ENCODE measurements around the gene PHACTR3.
"Not testable (repeated sequence)": the region's sequence is repeated elsewhere in the genome, so short reads cannot be mapped to it uniquely, and the experiment has no call there.

Gene PHACTR3

DNA sequence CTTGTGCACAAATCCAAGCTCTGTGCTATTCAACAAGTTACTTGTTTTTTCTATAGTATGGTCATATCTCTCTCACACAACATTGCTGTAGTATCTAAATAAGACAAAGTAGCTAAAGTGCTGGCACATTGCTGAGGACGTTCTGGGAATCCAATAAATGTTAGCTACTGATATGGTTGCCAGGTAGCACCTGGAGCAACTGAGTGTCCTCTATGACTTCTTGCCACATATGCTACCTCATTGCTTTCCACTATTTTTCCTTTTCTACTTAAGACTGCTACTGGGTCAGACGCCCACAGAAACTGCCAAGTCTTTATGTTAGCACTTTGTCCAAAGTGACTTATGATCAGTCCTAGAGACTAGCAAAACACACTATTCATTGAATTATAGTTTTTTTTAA, 243.8 kb downstream of the PHACTR3 start:
- Mint-ChIP-seq H3K36me3 (no peaks in the 10 kb centered on the region), H3K4me3 (no peak overlapping the region), H3K27me3 (no peaks in the 10 kb centered on the region), H3K9me3 (no peaks in the 10 kb centered on the region), H3K4me1 (no peaks in the 10 kb centered on the region), H3K27ac (no peak overlapping the region)
- ATAC-seq (ENCODE audit: low read depth) (no peak), DNase-seq (ENCODE audit: low spot score in 2 of 2) (no peak)

DNA sequence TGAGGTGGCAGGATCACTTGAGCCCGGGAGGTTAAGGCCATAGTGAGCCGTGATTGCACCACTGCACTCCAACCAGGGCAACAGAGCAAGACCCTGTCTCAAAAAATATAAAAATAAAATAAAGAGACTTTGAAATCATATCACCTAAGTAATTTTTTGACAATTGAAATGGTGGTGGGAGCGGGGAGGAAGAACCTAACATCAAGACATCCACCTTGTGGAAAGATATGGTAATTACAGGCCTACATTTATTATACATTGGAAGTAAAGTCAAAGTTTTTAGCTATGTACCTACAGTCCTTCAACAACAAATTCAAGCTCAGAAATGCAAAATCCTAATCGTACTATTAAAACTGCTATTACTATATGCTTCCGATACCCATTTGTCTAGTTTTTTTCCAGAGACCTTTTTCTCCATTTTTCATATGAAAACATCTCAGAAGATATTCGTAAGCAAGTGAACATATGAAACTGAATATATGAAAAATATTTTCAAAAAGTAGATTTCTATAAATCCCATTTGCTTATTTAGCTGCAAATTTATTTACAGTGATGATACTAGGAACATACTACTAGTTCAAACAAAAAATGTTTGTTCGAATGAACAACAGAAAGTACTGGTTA, 245.8 kb downstream of the PHACTR3 start:
- Mint-ChIP-seq H3K27me3 (no peaks in the 10 kb centered on the region), H3K27ac (no peak overlapping the region), H3K9me3 (peaks cover 1% of the 10 kb centered on the region), H3K4me1 (no peaks in the 10 kb centered on the region), H3K4me3 (no peak overlapping the region), H3K36me3 (no peaks in the 10 kb centered on the region)
- ATAC-seq (ENCODE audit: low read depth) = no peak
- DNase-seq (ENCODE audit: low spot score in 2 of 2) = no peak

DNA sequence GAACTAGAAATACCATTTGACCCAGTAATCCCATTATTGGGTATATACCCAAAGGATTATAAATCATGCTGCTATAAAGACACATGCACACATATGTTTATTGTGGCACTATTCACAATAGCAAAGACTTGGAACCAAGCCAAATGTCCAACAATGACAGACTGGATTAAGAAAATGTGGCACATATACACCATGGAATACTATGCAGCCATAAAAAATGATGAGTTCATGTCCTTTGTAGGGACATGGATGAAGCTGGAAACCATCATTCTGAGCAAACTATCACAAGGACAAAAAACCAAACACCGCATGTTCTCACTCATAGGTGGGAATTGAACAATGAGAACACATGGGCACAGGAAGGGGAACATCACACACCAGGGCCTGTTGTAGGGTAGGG, 252.2 kb downstream of the PHACTR3 start:
- not testable (repeated sequence) for DNase-seq (ENCODE audit: low spot score in 2 of 2); H3K4me3 Mint-ChIP-seq; H3K4me1 Mint-ChIP-seq; H3K36me3 Mint-ChIP-seq; H3K27ac Mint-ChIP-seq; ATAC-seq (ENCODE audit: low read depth); H3K9me3 Mint-ChIP-seq; H3K27me3 Mint-ChIP-seq

DNA sequence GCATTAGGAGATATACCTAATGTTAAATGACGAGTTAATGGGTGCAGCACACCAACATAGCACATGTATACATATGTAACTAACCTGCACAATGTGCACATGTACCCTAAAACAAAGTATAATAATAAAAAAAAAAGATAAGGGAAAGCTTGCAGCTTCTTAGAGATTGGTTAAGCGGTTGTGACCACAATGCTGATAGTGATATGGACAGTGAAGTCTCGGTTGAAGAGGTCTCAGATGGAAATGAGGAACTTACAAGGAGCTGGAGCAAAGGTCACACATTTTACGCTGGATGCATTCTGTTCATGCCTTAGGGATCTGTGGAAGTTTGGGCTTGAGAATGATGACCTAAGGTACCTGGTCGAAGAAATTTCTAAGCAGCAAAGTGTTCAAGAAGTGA, 252.6 kb downstream of the PHACTR3 start:
- not testable (repeated sequence) for H3K4me1 Mint-ChIP-seq; H3K27me3 Mint-ChIP-seq; H3K36me3 Mint-ChIP-seq; H3K4me3 Mint-ChIP-seq; ATAC-seq (ENCODE audit: low read depth); H3K27ac Mint-ChIP-seq; DNase-seq (ENCODE audit: low spot score in 2 of 2); H3K9me3 Mint-ChIP-seq

DNA sequence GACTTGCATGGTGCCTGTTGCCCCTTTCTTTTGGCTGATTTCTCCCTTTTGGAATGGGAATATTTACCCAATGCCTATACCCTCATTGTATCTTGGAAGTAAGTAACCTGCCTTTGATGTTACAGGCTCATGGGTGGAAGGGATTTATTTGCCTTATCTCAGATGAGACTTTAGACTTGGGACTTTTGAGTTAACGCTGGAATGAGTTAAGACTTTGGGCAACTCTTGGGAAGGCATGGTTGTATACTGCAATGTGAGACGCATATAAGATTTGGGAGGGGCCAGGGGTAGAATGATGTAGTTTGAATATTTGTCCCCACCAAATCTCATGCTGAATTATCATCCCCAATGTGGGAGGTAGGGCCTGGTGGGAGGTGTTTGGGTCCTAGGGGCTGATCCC, 253.6 kb downstream of the PHACTR3 start:
- H3K27ac Mint-ChIP-seq = no peak overlapping the region
- peaks cover 3% of the 10 kb centered on the region for H3K27me3 Mint-ChIP-seq
- H3K4me1 Mint-ChIP-seq = no peaks in the 10 kb centered on the region
- H3K4me3 Mint-ChIP-seq = no peak overlapping the region
- H3K36me3 Mint-ChIP-seq = peaks cover 5% of the 10 kb centered on the region
- no peak for DNase-seq (ENCODE audit: low spot score in 2 of 2)
- ATAC-seq (ENCODE audit: low read depth) = no peak
- H3K9me3 Mint-ChIP-seq = peaks cover 1% of the 10 kb centered on the region

DNA sequence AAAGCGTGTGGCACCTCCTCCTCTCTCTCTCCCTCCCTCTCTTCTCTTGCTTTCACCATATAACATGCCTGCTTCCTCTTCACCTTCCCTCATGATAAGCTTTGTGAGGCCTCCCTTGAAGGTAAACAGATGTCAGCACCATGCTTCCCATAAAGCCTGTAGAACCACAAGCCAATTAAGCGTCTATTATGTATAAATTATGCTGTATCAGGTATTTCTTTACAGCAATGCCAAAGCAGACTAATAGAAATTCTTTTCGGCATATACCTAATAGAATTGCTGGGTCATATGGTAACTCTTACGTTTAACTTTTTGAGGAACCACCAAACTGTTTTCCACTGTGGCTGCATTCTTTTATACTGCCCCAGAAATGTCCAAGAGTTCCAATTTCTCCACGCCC, 254.1 kb downstream of the PHACTR3 start:
- Mint-ChIP-seq H3K4me3 (no peak overlapping the region), H3K9me3 (peaks cover 1% of the 10 kb centered on the region), H3K27me3 (peaks cover 3% of the 10 kb centered on the region), H3K36me3 (peaks cover 5% of the 10 kb centered on the region), H3K4me1 (no peaks in the 10 kb centered on the region), H3K27ac (no peak overlapping the region)
- DNase-seq (ENCODE audit: low spot score in 2 of 2) = no peak
- no peak for ATAC-seq (ENCODE audit: low read depth)

DNA sequence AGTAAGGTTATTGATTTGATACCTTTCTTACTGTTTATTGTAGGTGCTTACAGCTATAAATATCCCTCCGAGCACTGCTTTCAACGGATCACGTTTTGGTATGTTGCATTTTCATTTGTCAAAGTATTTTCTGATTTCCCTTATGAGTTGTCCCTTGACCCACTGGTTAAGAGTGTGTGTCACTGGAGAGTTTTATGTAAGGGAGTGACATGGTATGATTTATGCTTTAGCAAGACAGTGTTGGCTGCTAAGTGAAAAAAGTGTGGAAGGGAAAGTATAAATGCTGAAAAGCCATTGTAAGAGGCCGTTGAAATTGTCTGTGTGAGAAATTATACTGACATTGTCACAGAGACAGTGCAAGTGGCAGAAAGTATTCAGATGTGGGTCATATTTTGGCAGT, 257.1 kb downstream of the PHACTR3 start:
- H3K36me3 Mint-ChIP-seq = peaks cover 5% of the 10 kb centered on the region
- no peaks in the 10 kb centered on the region for H3K4me1 Mint-ChIP-seq
- peaks cover 3% of the 10 kb centered on the region for H3K27me3 Mint-ChIP-seq
- no peaks in the 10 kb centered on the region for H3K9me3 Mint-ChIP-seq
- no peak for ATAC-seq (ENCODE audit: low read depth)
- no peak overlapping the region for H3K4me3 Mint-ChIP-seq
- no peak for DNase-seq (ENCODE audit: low spot score in 2 of 2)
- H3K27ac Mint-ChIP-seq = no peak overlapping the region

DNA sequence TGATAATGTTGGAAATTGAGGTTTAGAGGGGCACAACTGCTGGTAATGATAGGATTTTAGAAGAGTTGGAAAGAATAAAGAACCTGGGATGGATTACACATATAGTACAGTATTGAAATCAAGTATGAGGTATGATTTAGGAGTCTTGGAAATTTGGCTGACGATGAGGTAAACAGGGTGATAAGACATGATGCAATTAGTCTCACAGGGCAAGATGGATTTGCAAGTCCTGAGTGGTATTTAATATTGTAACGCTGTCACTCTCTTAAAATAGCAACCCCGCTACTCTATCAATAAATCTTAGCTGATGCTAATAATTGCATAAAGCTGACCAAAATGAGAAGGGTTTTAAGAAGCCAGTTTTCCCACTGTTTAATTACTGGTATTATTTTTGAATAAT, 258.7 kb downstream of the PHACTR3 start:
- no peak overlapping the region for H3K27ac Mint-ChIP-seq
- no peak for DNase-seq (ENCODE audit: low spot score in 2 of 2)
- ATAC-seq (ENCODE audit: low read depth) = no peak
- H3K36me3 Mint-ChIP-seq = peaks cover 5% of the 10 kb centered on the region
- H3K4me1 Mint-ChIP-seq = no peaks in the 10 kb centered on the region
- no peaks in the 10 kb centered on the region for H3K9me3 Mint-ChIP-seq
- no peak overlapping the region for H3K4me3 Mint-ChIP-seq
- H3K27me3 Mint-ChIP-seq = peaks cover 3% of the 10 kb centered on the region

DNA sequence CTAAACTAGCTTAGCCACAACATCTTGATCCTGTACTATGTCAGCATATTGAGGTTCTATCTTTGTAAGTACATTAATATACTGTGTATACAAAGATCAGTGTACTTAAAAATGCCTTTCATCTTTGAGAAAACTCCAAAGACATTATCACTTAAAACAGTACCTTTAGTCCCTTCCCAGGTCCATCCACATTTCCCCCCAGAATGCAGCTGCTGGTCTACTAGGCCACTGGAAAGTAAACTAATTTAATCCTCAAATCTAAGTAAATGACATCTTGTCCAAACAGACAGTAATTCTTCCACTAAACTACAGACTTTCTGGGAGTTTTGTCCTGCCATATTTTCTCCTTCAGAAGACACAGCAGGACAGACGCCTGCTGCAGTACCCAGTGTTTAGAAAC, 260.4 kb downstream of the PHACTR3 start:
- H3K27ac Mint-ChIP-seq = no peak overlapping the region
- no peak overlapping the region for H3K4me3 Mint-ChIP-seq
- no peak for DNase-seq (ENCODE audit: low spot score in 2 of 2)
- ATAC-seq (ENCODE audit: low read depth) = no peak
- H3K9me3 Mint-ChIP-seq = no peaks in the 10 kb centered on the region
- H3K36me3 Mint-ChIP-seq = peaks cover 7% of the 10 kb centered on the region
- H3K27me3 Mint-ChIP-seq = peaks cover 3% of the 10 kb centered on the region
- no peaks in the 10 kb centered on the region for H3K4me1 Mint-ChIP-seq

DNA sequence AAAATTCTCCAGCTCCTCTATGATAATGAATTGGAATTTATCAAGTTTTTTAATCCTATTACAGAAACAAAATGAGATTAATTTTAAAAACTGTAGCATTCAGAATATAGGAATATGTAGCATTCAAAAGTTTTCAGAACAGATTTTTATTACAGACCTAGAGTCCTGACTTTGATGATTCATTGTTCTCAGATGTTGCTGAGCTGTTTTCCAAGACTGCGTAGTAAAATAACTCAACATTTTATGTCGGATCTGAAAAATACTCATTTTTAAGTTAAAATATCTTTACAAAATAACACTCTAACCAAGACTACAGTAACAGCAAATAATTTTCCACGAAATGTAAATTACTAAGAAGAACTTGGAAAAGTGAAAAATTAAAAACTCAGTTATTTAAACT, 262.0 kb downstream of the PHACTR3 start:
- H3K36me3 Mint-ChIP-seq = peaks cover 7% of the 10 kb centered on the region
- H3K27ac Mint-ChIP-seq = no peak overlapping the region
- H3K4me1 Mint-ChIP-seq = no peaks in the 10 kb centered on the region
- no peak for DNase-seq (ENCODE audit: low spot score in 2 of 2)
- H3K27me3 Mint-ChIP-seq = peaks cover 3% of the 10 kb centered on the region
- no peak overlapping the region for H3K4me3 Mint-ChIP-seq
- ATAC-seq (ENCODE audit: low read depth) = no peak
- no peaks in the 10 kb centered on the region for H3K9me3 Mint-ChIP-seq

DNA sequence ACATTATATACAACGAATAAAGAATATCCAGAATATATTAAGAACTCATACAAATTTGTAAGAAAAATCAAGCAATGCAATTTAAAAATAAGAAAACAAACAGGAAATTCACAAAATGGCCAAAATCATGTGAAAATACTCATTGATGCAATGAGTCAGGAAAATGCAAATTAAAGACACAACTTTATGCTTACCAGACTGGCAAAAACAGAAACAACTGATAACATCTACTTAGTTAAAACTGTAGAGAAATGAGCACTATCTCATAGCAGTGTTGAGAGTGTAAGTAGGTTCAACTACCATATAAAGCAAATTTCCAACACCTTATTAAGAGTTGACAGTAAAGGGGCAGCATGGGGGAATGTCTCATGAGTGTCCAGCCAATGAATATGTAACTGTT, 266.8 kb downstream of the PHACTR3 start:
- Mint-ChIP-seq H3K4me1 (no peaks in the 10 kb centered on the region), H3K27ac (no peak overlapping the region), H3K9me3 (no peaks in the 10 kb centered on the region), H3K36me3 (peaks cover 2% of the 10 kb centered on the region), H3K27me3 (peaks cover 3% of the 10 kb centered on the region), H3K4me3 (no peak overlapping the region)
- no peak for DNase-seq (ENCODE audit: low spot score in 2 of 2)
- ATAC-seq (ENCODE audit: low read depth) = no peak

DNA sequence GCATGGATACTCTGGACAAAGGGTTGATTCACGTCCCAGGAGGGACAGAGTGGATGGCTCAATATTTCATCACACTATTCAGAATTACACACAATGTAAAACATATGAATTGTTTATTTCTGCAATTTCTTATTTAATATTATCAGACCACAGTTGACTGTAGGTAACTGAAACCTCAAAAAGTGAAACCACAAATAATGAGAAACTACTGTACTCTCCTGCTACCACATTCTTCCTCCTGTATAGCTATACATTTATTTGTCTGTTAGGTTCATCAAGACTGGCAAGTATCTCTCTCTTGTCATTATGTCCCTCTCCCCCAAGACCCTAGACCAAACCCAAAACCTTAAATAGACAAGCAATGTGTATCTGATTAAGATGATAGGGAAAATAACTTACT, 269.1 kb downstream of the PHACTR3 start:
- H3K27me3 Mint-ChIP-seq = peaks cover 3% of the 10 kb centered on the region
- ATAC-seq (ENCODE audit: low read depth) (no peak), DNase-seq (ENCODE audit: low spot score in 2 of 2) (no peak)
- no peaks in the 10 kb centered on the region for H3K4me1 Mint-ChIP-seq
- no peak overlapping the region for H3K4me3 Mint-ChIP-seq
- peaks cover 2% of the 10 kb centered on the region for H3K36me3 Mint-ChIP-seq
- no peak overlapping the region for H3K27ac Mint-ChIP-seq
- no peaks in the 10 kb centered on the region for H3K9me3 Mint-ChIP-seq

DNA sequence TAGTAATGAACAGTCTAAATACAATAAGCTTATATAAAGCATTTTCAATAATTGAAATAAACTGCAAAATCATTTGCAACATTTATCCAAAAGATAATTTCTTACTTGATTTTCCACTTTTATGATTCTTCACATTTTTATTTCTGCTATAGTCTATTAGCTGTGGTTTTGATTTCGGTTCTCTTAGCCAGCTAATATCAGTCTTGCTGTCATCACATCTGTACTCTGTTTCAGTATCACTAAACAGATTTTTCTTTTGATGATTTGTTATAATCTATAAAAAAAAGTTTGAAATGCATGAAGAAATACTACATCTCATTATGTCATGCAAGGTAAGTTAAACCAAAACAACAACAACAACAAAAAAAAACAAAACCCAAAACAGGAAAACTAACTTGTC, 275.9 kb downstream of the PHACTR3 start:
- no peak for ATAC-seq (ENCODE audit: low read depth)
- peaks cover 3% of the 10 kb centered on the region for H3K27me3 Mint-ChIP-seq
- peaks cover 4% of the 10 kb centered on the region for H3K36me3 Mint-ChIP-seq
- H3K27ac Mint-ChIP-seq = no peak overlapping the region
- no peak for DNase-seq (ENCODE audit: low spot score in 2 of 2)
- H3K9me3 Mint-ChIP-seq = no peaks in the 10 kb centered on the region
- no peaks in the 10 kb centered on the region for H3K4me1 Mint-ChIP-seq
- no peak overlapping the region for H3K4me3 Mint-ChIP-seq

DNA sequence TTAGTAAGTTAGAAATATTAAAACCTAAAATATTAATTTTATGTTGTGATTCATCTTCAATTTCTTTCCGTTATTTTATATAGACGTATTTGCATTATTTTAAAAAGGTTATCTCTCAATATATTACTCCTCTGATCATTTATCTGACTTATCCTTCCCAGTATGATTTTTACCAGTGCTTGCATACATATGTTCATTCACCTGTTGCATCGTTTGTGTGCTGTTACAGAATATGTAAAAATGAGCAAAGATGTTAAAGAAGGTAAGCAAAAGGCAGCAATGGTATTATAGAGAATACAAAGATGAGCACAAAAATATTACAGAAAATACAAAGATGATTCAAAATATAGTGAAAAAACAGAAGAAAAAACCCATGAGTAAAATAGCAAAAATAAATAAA, 280.2 kb downstream of the PHACTR3 start:
- ATAC-seq (ENCODE audit: low read depth) (no peak), DNase-seq (ENCODE audit: low spot score in 2 of 2) (no peak)
- H3K4me1 Mint-ChIP-seq = no peaks in the 10 kb centered on the region
- H3K4me3 Mint-ChIP-seq = no peak overlapping the region
- no peak overlapping the region for H3K27ac Mint-ChIP-seq
- peaks cover 5% of the 10 kb centered on the region for H3K36me3 Mint-ChIP-seq
- H3K9me3 Mint-ChIP-seq = no peaks in the 10 kb centered on the region
- H3K27me3 Mint-ChIP-seq = no peaks in the 10 kb centered on the region

DNA sequence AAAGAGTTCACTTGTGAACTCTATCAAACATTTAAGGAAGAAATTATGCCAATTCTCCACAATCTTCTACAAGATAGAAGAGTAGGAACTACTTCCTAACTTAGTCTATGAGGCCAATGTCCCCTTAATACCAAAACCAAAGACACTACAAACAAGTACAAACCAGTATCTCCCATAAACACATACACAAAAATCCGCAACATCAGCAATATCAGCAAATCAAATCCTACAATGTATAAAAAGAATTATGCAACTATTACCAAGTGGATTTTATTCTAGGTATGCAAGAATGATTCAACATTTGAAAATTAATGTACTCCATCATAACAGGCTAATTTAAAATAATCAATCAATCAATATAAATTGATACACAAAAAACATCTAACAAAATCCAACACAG, 283.7 kb downstream of the PHACTR3 start:
- ATAC-seq (ENCODE audit: low read depth) (no peak), DNase-seq (ENCODE audit: low spot score in 2 of 2) (no peak)
- H3K27me3 Mint-ChIP-seq = no peaks in the 10 kb centered on the region
- H3K4me3 Mint-ChIP-seq = no peak overlapping the region
- H3K9me3 Mint-ChIP-seq = peaks cover 2% of the 10 kb centered on the region
- H3K27ac Mint-ChIP-seq = no peak overlapping the region
- H3K4me1 Mint-ChIP-seq = peaks cover 10% of the 10 kb centered on the region
- H3K36me3 Mint-ChIP-seq = peaks cover 5% of the 10 kb centered on the region

All from memory B cell (primary cell).